Measurements from ENCODE around the gene EBP.

EBP gene

DNA sequence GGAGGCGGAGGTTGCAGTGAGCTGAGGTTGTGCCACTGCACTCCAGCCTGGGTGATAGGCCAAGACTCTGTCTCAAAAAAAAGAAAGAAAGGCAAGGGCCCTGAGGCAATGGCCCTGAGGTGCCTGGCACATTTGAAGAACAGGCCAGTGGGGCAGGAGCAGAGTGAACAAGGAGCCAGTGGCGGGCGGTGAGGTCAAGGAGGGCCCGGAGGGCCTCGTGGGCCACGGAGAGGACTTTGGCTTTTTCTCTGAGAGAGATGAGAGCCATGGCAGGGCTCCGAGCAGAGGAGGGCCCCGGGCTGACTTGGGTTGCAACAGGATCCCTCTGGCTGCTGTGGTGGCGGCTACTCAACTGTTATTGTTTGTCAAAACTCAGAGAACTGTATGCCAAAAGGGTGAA lies 32.3 kb upstream of the EBP start:
- in situ Hi-C loops (cut with HindIII; ENCODE audit: low pct_ligation_motif_present, low sequenced_read_pairs), result no loop called here
- H3K27ac ChIP-seq, result no peak overlapping the region
- TF ChIP-seq, protein P1, sequence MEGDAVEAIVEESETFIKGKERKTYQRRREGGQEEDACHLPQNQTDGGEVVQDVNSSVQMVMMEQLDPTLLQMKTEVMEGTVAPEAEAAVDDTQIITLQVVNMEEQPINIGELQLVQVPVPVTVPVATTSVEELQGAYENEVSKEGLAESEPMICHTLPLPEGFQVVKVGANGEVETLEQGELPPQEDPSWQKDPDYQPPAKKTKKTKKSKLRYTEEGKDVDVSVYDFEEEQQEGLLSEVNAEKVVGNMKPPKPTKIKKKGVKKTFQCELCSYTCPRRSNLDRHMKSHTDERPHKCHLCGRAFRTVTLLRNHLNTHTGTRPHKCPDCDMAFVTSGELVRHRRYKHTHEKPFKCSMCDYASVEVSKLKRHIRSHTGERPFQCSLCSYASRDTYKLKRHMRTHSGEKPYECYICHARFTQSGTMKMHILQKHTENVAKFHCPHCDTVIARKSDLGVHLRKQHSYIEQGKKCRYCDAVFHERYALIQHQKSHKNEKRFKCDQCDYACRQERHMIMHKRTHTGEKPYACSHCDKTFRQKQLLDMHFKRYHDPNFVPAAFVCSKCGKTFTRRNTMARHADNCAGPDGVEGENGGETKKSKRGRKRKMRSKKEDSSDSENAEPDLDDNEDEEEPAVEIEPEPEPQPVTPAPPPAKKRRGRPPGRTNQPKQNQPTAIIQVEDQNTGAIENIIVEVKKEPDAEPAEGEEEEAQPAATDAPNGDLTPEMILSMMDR (IDR thresholded peaks at IDR 0.05; ENCODE audit: low read depth, low read length, missing control alignments), result no peak
- no peak for DNase-seq
- H3K4me3 ChIP-seq (ENCODE audit: low read depth, low read length), result no peak overlapping the region
- no peaks in the 10 kb centered on the region for H3K36me3 ChIP-seq (replicated peaks)
- H3K27me3 ChIP-seq (replicated peaks), result no peaks in the 10 kb centered on the region

DNA sequence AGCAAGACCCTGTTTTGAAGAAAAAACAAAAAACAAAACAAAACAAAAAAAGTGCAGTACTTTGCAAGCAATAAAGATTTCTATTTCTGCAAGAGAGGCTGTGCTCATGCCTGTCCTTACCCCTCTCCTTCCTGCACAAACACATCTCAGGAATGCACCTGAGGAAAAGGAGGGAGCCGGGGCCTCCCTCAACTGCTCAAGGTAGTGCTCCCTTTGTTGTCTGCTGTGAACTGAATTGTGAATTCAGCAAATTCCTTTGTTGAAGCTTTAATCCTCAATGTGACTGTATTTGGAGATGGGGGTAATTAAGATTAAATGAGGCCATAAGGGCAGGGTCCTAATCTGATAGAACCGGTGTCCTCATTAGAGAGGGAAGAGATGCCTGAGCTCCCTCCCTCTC lies 31.7 kb upstream of the EBP start:
- in situ Hi-C loops (cut with HindIII; ENCODE audit: low pct_ligation_motif_present, low sequenced_read_pairs), result no loop called here
- Histone ChIP-seq H3K36me3 (replicated peaks) (no peaks in the 10 kb centered on the region), H3K27ac (no peak overlapping the region), H3K4me3 (ENCODE audit: low read depth, low read length) (no peak overlapping the region), H3K27me3 (replicated peaks) (no peaks in the 10 kb centered on the region)
- TF ChIP-seq, protein P1 (IDR thresholded peaks at IDR 0.05; ENCODE audit: low read depth, low read length, missing control alignments), result no peak
- no peak for DNase-seq

DNA sequence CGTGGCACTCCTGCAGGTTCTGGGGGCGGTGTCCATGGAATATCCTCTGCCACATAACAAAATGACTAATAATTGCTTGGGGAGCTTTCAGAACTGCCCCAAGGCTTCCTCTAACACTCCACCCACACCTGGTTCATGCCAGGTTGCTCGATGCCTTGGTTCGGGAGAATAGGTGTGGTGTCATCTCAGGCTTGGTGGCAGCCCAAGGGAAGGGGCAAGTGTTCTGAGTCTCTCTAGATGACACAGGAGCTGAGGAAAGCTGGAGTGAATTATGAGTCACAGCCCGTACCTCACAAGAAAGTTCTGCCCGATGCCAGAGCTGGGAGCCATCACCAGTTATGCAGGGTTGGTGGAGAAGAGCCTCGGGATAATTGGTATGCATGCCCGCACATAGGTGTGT lies 30.9 kb upstream of the EBP start:
- in situ Hi-C loops (cut with HindIII; ENCODE audit: low pct_ligation_motif_present, low sequenced_read_pairs), result no loop called here
- Histone ChIP-seq H3K4me3 (ENCODE audit: low read depth, low read length) (no peak overlapping the region), H3K27ac (peak overlapping the region; percentile 51), H3K27me3 (replicated peaks) (no peaks in the 10 kb centered on the region), H3K36me3 (replicated peaks) (no peaks in the 10 kb centered on the region)
- TF ChIP-seq, protein P1 (IDR thresholded peaks at IDR 0.05; ENCODE audit: low read depth, low read length, missing control alignments), result no peak
- DNase-seq, result no peak

DNA sequence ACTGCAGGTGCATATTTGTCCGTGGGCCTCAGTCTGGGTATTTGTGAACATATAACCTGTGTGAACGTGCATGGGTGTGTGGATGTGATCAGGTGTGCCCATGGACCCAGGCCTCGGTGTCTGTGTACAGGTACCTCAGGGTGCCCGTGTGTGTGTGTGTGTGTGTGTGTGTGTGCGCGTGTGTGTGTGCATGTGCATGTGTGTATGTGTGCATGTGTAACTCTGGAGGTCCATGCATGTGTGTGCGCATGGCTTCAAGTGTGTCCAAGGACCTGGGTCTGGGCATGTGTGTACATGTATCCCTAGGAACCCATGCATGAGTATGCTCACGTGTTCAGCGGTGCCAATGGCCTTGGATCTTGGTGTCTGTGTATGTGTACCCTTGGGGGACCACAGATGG lies 29.8 kb upstream of the EBP start:
- TF ChIP-seq, protein P1 (IDR thresholded peaks at IDR 0.05; ENCODE audit: low read depth, low read length, missing control alignments), result no peak
- Histone ChIP-seq H3K4me3 (ENCODE audit: low read depth, low read length) (no peak overlapping the region), H3K36me3 (replicated peaks) (no peaks in the 10 kb centered on the region), H3K27ac (peak overlapping the region; percentile 78), H3K27me3 (replicated peaks) (no peaks in the 10 kb centered on the region)
- in situ Hi-C loops (cut with HindIII; ENCODE audit: low pct_ligation_motif_present, low sequenced_read_pairs), result no loop called here
- no peak for DNase-seq

DNA sequence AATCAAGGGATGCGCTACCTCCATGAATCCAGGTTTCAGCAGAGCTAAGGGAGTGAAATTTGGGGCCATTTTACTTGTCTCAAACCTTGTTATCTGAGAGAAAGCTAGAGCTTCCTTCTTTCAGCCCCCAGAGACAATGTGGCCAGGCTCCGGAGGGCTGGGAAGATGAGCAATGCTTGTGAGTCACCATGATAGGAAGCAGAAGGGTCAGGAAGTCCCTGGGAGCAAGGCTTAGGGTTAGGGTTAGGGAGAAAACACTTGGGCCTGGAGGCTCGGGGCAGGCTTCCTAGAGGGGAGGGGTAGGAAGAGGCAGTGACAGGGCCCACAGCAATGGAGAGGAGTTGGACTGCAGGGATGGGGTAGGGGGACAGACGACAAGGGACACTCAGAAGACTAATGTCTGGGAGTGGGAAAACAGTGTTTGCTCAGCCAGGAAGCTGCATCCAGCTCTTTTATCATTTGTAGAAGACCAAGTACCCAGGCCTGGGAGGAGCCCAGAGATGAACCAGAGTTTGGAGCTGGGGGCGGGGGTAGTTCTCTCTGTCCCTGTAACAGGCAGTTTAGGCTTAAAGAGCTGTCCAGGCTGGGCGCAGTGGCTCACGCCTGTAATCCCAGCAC lies 29.2 kb upstream of the EBP start:
- no peak overlapping the region for H3K4me3 ChIP-seq (ENCODE audit: low read depth, low read length)
- DNase-seq, result peak; percentile 47
- H3K36me3 ChIP-seq (replicated peaks), result no peaks in the 10 kb centered on the region
- in situ Hi-C loops (cut with HindIII; ENCODE audit: low pct_ligation_motif_present, low sequenced_read_pairs), result no loop called here
- peak overlapping the region; percentile 78 for H3K27ac ChIP-seq
- no peaks in the 10 kb centered on the region for H3K27me3 ChIP-seq (replicated peaks)
- TF ChIP-seq, protein P1 (IDR thresholded peaks at IDR 0.05; ENCODE audit: low read depth, low read length, missing control alignments), result no peak

DNA sequence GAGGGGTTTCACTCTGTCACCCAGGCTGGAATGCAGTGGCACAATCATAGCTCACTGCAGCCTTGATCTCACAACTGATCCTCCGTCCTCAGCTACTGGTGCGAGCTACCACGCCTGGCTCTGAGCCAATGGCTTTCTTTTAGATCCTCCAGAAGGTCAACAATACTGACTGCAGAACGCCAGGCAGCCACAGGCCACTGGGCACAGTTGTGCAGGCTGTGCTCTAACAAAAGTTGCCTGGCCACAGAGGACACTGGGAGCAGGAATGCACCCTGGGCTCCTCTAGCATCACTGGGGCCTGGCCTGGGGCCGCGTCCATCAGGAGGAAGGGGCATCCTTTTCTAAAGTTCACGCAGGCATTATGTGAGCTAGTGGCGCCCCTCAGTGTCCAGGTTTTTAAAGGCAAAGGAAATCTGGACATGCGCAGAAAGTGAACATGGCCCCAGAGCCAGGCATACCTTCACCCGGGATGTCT lies 27.7 kb upstream of the EBP start:
- no peak overlapping the region for H3K4me3 ChIP-seq (ENCODE audit: low read depth, low read length)
- TF ChIP-seq, protein P1 (IDR thresholded peaks at IDR 0.05; ENCODE audit: low read depth, low read length, missing control alignments), result peak; percentile 59
- H3K27ac ChIP-seq, result no peak overlapping the region
- DNase-seq, result peak; percentile 62
- no peaks in the 10 kb centered on the region for H3K36me3 ChIP-seq (replicated peaks)
- in situ Hi-C loops (cut with HindIII; ENCODE audit: low pct_ligation_motif_present, low sequenced_read_pairs), result no loop called here
- H3K27me3 ChIP-seq (replicated peaks), result no peaks in the 10 kb centered on the region
